Measurements from ENCODE around the gene UAP1.

GRCh38 chr1:162537216-162537615 is 24.3 kb upstream of the UAP1 start:
- TF ChIP-seq POLR2A (IDR thresholded peaks at IDR 0.05; ENCODE audit: low read depth, low read length) (no peak), POLR2AphosphoS5 (IDR thresholded peaks at IDR 0.05; ENCODE audit: low read depth, low read length) (no peak)
